Measurements from ENCODE around the gene CFLAR.
A peak's percentile ranks its signal among the peaks of the same experiment; 100 is the strongest.
"Not testable (repeated sequence)": the region's sequence is repeated elsewhere in the genome, so short reads cannot be mapped to it uniquely, and the experiment has no call there.

The CFLAR gene

DNA sequence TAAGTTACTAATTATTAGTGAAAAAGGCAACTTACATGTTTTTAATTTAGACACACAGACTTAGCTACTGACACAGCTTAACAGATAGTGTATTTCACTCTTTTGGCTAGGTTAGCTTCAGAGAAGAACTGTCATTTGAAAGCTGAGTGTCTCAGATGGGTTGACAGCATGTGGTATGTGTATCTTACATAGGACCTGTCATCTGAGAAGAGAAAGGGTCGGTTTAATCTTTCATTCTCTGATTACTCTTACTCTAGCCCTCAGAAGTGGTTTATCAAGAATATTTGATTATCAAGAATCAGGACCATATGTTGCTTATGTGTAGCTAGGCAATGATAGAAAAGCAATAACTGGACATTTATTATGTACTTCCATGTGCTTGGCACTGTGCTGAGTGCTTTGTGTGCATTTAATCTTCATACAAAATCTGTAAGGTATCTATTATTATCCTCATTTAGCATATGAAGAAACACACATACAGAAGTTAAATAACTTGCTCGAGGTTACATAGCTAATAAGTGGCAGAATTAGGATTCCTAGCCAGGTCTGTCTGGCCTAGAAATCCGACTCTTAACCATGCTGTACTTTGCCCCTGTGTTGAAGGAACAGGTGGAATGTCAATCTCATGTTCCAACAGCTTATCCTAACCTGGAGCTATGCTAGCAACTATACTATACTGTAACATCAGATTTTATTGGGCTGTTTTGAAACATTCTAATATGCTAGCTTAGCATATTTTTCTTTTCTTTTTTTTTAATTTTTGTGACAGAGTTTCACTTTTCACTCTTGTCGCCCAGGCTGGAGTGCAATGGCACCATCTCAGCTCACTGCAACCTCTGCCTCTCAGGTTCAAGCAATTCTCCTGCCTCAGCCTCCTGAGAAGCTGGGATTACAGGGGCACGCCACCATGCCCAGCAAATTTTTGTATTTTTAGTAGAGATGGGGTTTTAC, 28.4 kb downstream of the CFLAR start:
- no peak for DNase-seq

DNA sequence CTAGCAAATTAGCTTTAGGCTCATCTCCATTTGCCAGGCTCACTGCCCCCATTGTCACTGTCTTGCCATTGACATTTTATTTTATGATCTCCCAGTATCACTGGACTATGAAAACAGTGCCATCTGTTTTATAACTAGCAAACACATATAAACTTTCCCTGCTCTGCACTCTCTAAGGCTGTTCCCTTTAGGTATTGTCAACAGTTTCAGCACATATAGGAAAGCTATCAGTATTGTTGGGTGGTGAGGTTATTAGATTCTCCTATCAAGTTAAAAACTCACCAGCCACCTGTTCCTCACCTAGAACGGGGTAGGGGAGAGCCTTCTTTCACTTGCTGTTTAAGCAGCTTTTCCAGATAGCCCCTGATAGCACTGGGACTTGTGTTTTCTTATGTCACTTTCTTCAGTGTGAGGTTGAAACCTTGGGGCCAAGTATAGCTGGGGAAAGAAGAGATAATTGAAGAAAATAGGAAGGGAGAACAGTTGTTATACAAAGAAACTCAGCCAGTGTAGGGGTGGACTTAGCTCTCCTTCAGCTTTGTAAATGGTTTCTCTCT, 32.5 kb downstream of the CFLAR start:
- DNase-seq: no peak

DNA sequence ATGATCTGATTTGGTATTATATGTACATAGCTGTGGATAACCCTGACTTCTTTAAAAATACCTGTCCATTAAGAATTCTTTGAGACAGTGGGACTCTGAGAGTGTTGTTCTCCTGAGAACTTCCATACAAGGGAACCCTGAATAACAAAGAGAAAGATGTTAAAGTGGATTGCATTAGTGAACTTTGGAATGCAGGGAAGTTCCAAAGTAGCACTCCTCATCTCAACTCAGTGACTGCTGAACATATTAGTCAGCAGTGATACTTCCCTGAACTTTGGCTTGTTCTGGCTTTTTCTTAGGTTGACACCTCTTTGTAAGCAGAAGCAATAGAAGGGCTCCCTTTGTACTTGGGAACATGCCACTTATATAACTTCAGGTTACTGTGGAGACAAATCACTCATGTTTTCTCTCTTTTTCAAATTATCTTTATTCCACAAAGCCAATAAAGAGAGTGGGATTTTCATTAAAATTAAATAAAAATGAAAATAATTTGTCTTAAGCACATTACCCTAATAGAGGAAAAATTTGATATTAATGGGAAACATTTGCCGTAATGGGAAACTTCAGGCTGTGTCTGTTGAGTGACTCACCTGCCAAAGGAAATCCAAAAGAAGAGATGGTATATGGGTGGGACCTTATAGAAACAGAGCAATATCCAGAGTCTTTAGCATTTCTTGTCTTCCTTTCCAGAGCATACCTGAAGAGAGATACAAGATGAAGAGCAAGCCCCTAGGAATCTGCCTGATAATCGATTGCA, 33.3 kb downstream of the CFLAR start:
- DNase-seq: peak in 2 of 56 donors; percentile 4 to 19

DNA sequence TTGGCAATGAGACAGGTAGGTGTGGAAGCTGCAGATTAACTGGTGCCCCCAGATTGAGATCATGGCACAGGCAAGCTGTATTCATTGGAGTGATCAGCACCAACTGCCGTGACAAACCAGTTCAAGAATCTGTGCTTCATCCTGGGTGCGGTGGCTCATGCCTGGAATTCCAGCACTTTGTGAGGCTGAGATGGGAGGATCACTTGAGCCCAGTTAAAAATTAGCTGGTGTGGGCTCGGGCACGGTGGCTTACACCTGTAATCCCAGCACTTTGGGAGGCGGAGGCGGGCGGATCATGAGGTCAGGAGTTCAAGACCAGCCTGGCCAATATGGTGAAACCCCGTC, 33.8 kb downstream of the CFLAR start:
- DNase-seq: peak in 1 of 56 donors; percentile 10

DNA sequence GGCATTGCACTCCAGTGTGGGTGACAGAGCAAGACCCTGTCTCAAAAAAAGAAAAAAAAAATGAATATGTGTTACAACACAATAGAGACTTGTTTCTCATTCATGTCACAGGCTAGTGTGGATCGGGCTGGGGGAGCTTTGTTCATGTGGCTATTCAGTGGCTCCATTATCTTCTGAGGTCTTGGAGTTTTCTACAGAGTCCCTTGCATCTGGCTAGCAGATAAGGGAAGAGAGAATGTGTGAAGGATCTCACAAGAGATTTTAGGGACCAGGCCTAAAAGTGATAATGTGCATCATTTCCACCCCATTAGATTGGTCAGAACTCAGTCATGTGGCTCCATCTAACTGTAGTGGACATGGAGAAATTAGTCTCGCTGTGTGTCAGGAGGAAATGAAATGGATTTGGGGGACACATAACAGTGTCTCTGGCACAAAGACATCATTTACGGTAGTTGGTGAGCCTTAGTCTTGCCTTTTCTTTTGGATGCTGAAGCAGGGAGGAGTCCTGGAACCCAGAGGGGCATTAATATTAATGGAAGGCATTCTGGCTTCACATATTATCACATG, 34.6 kb downstream of the CFLAR start:
- DNase-seq: no peak

DNA sequence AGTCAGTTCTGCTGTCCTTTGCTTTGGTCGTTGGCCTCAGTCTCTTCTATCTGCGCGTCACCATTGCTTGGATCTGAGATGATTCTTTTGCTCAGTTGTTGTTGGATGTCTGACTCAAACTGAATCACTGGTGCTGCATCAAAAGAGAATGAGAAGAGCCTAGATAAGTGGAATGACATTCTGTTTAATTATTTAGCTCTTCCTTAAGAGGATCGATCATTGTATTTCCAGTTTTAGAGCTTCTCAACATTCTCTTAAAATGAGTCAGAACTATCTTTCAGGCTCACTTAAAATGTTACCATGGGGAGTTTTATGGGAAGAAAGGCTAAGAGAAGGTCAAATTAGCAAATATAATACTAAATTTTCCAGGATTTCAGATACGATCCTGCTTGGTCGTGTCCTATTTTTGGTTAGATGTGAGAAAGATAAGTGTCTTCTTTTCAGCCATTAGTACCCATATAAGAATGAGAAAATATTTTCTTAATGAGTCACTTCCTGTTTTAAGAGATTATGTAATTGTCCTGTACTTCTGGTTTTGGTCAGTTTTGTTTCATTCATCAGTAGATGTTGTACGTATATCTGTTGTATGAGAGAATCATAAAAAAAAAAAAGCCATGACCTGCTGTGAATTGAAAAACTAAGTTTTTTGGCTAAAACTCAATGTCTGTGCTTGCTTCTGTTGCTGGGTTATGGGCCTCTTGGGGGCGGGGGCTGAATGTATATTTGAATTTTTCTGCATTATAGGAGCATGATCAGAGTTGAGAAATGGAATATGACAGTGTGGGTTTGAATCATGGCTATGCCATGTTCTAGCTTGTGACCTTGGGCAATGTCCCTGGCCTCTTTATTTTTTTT, 35.4 kb downstream of the CFLAR start:
- peak in 1 of 56 donors; percentile 7 for DNase-seq

DNA sequence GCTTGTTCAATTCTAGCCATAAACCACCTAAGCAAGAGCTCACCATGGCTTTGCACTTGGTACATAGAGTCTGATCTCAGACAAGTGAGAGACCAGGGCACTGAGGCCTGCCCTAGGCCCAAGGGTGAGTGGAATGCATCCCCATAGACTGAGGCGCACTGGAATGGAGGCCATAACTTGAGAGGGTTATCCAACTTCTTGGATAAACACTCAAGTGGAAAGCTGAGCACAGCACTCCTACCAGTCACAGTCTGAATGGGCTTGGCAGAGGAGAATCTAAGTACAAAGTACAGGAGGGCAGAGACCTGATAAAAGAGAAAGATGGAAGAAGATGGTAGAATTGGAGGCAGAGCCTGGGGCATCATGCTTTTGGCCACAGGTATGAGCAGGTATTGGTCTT, 36.6 kb downstream of the CFLAR start:
- no peak for DNase-seq

DNA sequence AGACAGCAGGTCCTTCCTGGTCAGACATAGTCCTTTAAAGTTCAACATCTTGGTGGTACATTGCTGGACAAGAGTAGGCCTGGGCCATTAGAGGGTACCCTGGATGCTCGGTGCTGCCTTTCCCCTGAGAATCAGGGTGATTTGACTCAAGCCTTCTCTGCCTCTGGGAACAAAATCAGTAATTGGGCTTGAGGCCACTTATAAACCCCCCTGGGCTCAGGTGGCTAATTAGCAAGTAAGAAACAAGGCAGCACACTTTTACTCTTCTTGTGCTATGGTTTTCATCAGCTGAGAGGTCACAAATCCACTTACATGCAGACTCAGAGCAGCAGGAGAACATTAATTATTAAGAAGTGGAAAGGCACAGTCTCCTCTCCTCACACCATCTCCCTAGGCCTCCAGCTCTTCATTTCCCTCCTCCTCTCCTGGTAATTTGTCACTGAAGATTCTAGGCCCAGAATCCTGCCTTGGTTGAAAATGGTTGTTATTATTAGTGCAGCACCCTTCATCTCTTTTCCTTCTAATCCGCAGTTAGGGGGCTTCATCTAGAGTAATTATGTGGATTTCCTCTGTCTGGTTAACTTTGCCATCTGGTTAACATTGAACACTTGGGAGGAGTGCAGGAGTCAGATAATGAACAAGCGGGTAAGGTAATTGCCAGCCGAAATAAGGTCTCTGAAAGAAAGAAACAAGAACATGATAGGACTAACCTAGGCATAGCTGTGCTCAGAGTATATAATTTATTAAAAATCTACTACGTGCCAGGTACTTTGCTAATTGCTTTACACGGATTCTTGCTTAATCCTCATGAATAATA, 37.2 kb downstream of the CFLAR start:
- no peak for DNase-seq

DNA sequence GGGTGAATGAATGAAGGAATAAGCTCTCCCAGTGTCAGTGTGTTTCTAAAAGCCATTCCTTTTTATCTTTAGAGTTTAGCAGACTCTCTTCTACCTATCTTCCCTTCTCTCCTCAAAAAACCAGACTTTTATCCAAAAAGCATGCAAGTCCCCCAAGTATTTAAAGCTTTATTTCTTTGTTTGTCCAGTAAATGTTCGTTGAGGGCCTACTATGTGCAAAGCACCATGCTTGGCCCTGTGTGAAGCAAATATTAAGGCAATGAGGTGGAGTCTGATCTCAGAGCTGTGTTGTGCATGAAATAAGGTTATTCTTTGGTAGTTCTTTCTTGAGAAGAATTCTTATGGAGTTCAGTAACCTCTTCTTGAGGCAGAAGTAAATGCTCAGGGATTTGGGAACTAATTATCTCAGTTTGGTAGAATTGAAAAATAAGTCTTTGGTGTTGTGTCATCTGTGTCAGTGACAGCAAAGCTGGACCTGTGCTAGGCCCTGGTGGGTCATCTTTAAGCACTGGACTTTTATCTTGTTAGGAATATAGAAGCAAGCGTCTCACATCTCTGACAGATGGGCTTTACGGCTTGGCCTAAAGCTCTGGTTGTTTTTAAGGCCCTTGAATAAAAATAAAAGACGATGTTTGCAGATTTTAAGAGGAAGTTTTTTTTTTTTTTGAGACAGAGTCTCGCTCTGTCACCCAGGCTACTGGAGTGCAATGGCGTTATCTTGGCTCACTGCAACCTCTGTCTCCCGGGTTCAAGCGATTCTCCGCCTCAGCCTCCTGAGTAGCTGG, 38.8 kb downstream of the CFLAR start:
- no peak for DNase-seq

DNA sequence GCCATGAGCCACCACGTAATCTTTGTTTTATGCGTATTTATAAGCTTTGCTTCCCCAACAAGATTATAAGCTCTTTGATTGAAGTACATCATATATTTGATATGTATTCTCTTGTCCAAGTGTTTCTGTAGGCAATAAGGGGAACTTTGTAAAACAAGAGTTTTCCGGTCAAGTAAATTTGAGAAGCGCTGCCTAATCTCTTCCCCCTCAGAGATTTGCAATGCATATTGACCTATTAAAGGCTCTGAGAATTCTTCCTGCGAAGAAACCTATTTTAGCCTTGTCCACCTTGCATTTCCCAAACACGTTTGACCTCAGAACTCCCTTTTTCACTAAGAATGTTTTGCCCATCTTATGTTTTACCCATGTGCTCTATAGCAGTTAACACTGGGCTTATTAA, 40.1 kb downstream of the CFLAR start:
- no peak for DNase-seq

DNA sequence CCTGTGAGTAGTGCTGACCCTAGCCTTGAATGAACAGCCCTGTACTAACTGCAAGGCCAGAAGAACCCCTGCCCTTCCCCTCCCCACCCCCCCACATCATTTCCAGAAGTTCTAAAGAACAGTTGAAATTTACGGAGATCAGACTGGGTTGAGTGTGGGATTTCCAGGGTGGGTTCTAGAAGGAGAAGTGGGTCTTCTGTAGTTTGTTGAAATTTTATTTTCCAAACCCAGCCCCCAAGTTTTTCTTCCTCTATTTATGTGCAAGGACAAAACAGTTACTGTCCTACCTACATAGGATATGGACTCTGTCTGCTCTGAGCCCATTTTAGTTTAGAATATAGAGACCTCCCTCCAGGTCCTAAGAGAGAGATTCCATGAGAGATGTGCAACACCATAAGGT, 40.7 kb downstream of the CFLAR start:
- DNase-seq: no peak

DNA sequence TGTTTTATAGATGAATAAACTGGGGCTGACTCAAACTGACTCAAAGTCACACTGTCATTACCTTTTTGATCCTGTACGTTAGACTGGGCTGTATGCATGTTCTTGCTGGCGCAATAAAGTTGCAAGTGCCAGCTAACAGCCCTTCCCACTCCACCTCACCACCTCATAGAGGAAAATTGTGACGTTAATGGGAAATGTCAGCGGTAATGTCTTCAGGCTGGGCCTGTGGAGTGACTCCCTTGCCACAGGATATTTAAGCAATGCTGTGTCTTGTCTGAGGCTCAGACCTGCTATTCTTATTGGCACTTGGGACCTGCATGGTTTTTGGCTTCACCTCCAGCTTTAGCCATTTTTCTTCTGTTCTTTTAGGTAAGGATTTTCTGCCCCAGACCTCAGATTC, 41.7 kb downstream of the CFLAR start:
- no peak for DNase-seq

DNA sequence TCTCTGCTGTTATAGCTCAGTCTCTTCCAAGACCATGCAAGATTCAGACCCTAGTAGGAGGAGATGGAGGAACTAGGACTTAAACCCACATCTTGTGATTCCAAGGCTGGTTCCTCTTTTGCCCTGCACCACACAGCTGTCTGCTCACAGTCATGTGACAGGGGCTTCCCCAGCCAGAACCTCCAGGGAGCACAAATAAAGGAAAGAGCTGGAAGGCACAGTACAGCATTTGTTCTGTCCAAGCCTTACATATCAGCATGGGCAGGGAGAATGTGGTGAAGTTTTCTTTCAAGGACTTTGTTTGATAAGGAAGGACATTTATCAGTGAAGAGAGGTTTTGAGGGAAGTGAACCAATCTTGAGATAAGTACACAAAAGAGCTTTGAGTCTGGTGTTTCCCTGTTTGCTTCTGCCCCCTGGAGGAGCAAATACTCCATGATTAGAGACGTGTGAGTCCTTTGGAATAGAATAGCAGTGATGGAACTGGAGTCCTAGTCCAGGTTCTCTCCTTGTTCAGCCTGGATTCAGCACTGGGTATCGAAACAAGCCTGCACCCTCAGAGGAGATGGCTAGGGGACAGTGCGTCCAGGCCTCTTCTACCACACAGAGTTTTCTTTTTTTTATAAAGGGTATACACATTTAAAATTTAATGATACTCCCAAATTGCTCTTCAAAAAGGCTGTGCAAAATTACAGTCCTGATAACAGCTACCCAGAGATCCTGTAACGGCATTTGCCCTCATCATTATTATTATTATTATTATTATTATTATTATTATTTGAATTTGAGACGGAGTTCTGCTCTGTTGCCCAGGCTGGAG, 42.4 kb downstream of the CFLAR start:
- DNase-seq: peak in 51 of 56 donors; percentile 11 to 88 (median 65)

DNA sequence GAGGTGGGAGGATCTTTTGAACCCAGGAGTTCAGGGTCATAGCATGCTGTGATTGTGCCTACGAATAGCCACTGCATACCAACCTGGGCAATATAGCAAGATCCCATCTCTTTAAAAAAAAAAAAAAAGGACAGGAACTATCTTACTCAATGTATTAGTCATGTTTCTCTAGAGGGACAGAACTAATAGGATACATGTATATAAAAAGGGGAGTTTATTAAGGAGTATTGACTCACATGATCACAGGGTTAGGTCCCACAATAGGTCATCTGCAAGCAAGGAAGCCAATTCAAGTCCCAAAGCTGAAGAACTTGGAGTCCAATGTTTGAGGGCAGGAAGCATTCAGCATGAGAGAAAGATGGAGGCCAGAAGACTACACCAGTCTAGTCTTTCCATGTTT, 48.2 kb downstream of the CFLAR start:
- no peak for DNase-seq

DNA sequence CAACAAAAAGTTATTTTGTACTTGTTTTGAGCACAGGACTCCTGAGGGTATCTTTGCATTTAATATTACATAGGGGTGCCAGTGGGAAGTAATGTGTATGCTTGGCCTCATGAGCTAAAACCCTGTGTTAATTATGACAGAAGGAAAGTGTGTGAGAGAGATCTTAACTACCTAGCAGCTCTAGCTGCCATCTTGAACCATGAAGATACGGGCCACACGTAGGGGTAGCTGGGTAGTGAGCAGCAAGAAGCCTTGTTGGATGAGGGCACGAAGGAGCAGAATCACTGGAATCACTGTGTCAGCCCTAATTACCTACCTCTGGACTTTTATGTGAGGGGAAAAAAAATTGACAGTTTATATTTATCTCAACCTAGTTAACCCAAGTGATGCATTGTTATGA, 51.6 kb downstream of the CFLAR start:
- DNase-seq: no peak

DNA sequence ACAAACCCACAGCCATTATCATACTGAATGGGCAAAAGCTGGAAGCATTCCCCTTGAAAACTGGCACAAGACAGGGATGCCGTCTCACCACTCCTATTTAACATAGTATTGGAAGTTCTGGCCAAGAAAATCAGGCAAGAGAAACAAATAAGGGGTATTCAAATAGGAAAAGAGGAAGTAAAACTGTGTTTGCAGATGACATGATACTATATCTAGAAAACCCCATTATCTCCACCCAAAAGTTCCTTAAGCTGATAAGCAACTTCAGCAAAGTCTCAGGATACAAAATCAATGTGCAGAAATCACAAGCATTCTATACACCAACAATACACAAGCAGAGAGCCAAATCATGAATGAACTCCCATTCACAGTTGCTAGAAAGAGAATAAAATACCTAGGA, 52.5 kb downstream of the CFLAR start:
- not testable (repeated sequence) for DNase-seq

DNA sequence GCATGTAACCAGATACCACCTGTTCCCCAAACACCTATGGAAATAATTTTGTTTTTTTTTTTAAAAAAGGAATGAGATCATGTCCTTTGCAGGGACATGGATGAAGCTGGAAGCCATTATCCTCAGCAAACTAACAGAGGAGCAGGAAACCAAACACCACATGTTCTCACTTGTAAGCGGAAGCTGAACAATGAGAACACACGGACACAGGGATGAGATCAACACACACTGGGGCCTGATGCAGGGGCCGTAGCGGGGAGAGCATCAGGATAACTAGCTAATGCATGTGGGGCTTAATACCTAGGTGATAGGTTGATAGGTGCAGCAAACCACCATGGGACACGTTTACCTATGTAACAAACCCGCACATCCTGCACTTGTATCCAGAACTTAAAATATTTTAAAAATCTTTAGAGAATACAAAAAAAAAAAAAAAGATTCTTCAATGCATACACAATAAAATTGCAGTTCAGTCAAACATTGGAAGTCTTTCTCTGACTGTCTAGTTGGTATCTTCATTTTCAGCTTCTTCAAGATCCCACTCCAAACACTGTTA, 55.4 kb downstream of the CFLAR start:
- no peak for DNase-seq

DNA sequence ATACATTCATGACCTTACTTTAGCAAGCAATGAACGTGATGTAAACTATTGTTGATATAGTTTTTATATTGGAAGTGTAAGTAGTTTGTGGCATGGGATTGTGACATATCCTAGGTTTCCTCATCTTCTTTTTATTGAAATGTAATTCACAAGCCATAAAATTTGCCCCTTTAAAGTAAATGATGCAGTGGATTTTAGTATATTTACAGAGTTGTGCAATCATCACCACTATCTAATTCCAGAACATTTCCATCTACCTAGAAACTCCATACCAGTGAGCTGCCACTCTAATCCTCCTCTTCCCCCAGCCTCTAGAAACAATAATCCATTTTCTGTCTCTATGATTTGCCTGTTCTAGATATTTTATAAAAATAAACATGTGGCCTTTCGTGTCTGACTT, 56.3 kb downstream of the CFLAR start:
- DNase-seq: no peak

Data from nucleus accumbens (tissue), 56 donors.